Omental fat pad (tissue), 4 donors: ENCODE data around the gene MRPS5. TPM values are rescaled to one million over a fixed set of nuclear protein-coding genes. Genes with fewer than 3 reads are reported as not detected.
"Not testable (repeated sequence)": the region's sequence is repeated elsewhere in the genome, so short reads cannot be mapped to it uniquely, and the experiment has no call there.

Experiments used
- ATAC-seq: fragments of 150-250 bp; one replicate; pipeline ENCODE4 v1.9.1; 2016; ENCODE audit warnings: mild to moderate bottlenecking, moderate library complexity; ENCODE audit not compliant: low FRiP score
- DNase-seq: peaks from one replicate; pipeline ENCODE4 v3.0.0-alpha.2; 2019; ENCODE audit warnings: low spot score
- total RNA-seq, 4 donors: library from RNA; depleted of rRNA; stranded (reverse); fragments of >200 nt; gene quantifications; one replicate each; pipeline ENCODE4 v1.1.0, GENCODE V29; 2016
- TF ChIP-seq, protein P1 (sequence below), 3 donors: fragments of 450-650 bp; IDR thresholded peaks; one replicate each; pipeline ENCODE4 v1.5.1; 2016 to 2017; ENCODE audit warnings: antibody characterized with exemption in 3 of 3, mild to moderate bottlenecking in 3 of 3, moderate library complexity in 2 of 3

MRPS5 gene
- total RNA-seq, 4 donors from 2014 or later: 39.4 to 60.6 (median 47.5) TPM

DNA sequence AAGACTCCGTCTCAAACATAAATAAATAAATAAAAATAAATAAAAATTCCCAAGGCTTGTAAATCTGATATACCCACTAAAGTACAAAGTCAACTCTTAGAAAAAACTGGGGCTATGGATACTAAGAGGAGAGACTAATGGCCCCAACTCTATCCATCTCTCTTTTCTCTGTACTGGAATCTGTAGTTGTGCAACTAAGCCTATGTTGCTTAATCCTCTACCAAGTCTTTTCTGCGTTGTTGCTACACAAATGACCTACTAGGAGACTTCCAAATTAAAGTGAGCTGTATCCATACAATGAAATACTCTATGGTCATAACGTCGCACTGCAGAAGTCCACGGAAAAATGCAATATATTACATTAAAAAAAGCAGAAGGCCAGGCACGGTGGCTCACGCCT, 8.1 kb downstream of the MRPS5 start:
- TF ChIP-seq, protein P1, sequence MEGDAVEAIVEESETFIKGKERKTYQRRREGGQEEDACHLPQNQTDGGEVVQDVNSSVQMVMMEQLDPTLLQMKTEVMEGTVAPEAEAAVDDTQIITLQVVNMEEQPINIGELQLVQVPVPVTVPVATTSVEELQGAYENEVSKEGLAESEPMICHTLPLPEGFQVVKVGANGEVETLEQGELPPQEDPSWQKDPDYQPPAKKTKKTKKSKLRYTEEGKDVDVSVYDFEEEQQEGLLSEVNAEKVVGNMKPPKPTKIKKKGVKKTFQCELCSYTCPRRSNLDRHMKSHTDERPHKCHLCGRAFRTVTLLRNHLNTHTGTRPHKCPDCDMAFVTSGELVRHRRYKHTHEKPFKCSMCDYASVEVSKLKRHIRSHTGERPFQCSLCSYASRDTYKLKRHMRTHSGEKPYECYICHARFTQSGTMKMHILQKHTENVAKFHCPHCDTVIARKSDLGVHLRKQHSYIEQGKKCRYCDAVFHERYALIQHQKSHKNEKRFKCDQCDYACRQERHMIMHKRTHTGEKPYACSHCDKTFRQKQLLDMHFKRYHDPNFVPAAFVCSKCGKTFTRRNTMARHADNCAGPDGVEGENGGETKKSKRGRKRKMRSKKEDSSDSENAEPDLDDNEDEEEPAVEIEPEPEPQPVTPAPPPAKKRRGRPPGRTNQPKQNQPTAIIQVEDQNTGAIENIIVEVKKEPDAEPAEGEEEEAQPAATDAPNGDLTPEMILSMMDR (IDR thresholded peaks at IDR 0.05): no peak
- DNase-seq (no peak), ATAC-seq (no peak)

DNA sequence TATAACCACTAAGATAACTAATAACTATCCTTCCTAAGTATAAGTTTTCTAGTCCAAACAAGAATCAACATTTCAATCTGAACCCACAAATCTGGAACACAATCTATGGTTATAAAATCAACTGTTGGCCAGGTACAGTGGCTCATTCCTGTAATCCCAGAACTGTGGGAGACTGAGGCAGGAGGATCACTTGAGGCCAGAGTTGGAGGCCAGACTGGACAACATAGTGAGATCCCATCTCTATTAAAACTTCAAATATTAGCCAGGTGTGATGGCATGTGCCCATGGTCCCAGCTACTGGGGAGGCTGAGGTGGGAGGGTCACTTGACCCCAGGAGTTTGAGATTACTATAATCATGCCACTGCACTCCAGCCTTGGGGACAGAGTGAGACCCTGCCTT, 11.2 kb downstream of the MRPS5 start:
- ATAC-seq (no peak), DNase-seq (no peak)
- TF ChIP-seq, protein P1 (IDR thresholded peaks at IDR 0.05): no peak

DNA sequence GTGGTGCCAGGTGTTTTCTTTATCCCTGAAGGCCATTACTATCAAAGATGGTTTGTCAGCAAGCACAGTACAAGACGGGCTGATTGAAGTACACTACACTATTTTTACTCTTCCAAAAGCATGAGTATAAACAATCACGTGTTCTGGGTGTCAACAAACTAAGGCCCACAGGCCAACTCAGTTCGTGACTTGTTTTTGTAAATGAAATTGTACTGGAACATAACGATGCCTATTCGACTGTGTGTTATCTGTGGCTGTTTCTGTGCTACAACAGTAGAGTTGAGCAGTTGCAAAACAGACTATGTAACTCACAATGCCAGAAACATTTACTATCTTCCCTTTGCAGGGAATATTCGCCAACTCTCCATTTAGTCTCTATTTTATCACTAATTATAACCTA, 12.3 kb downstream of the MRPS5 start:
- TF ChIP-seq, protein P1 (IDR thresholded peaks at IDR 0.05): no peak
- ATAC-seq (no peak), DNase-seq (no peak)

- ATAC-seq: no peak
- DNase-seq: no peak
- TF ChIP-seq, protein P1 (IDR thresholded peaks at IDR 0.05): no peak
These were observed 15.5 kb downstream of the MRPS5 start for GRCh38 chr2:95106081-95106480.

DNA sequence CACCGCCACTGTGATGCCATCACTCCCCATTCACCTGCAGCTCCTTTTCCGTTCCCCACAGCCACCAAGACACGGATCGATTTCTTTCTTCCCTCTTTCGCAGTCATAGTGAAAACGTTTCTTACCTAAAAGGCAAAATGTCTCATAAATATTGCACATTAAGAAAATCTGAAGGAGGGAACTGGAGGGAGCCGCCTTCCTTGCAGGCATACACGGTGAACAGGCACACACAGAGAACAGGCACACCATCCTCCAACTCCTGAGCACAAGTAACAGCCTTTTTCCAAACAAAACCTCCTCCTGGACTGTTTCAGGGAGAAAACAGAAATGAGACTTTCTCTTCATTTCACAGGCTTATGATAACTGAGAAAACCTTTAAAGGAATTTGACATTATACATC, 17.0 kb downstream of the MRPS5 start:
- DNase-seq (no peak), ATAC-seq (no peak)
- TF ChIP-seq, protein P1 (IDR thresholded peaks at IDR 0.05): no peak

GRCh38 chr2:95099910-95100309, 21.7 kb downstream of the MRPS5 start:
- TF ChIP-seq, protein P1 (IDR thresholded peaks at IDR 0.05): no peak
- no peak for ATAC-seq

GRCh38 chr2:95098273-95098672, 23.3 kb downstream of the MRPS5 start:
- not testable (repeated sequence) for DNase-seq, ATAC-seq

More at GRCh38 chr2:95099910-95100309, 21.7 kb downstream of the MRPS5 start:
- no peak for DNase-seq
